DLD1 (cell line): ENCODE results near the gene NANP.
"Not testable (repeated sequence)": the region's sequence is repeated elsewhere in the genome, so short reads cannot be mapped to it uniquely, and the experiment has no call there.

ENCODE experiments used
- in situ Hi-C: cut with HindIII; loops from 2 replicates; pipeline ENCODE4 v1.10.0; 2017; ENCODE audit warnings: low sequenced_read_pairs

The NANP gene

GRCh38 chr20:25623736-25624499 lies at the start of gene NANP:
NANP (minus strand) TSS chr20:25624014; CDS start chr20:25623948, 66 bp downstream.
- in situ Hi-C loops: no loop called here

GRCh38 chr20:25672659-25673235 lies 48.9 kb upstream of the NANP start:
- in situ Hi-C loops: loop anchor here (25.0 kb wide), 1 partner anchor 135 kb away; no protein-coding TSS in a partner anchor

GRCh38 chr20:25669826-25670422 lies 46.1 kb upstream of the NANP start:
- in situ Hi-C loops: loop anchor here (25.0 kb wide), 1 partner anchor 133 kb away; no protein-coding TSS in a partner anchor

GRCh38 chr20:25668446-25668845 lies 44.6 kb upstream of the NANP start:
- in situ Hi-C loops: loop anchor here (25.0 kb wide), 1 partner anchor 131 kb away; no protein-coding TSS in a partner anchor

- in situ Hi-C loops: loop anchor here (25.0 kb wide), 1 partner anchor 123 kb away; no protein-coding TSS in a partner anchor
Measured at GRCh38 chr20:25659999-25660398, 36.2 kb upstream of the NANP start.

- in situ Hi-C loops: loop anchor here (25.0 kb wide), 1 partner anchor 117 kb away; no protein-coding TSS in a partner anchor
Measured at GRCh38 chr20:25654487-25654886, 30.7 kb upstream of the NANP start.

GRCh38 chr20:25652866-25653265 lies 29.1 kb upstream of the NANP start:
- in situ Hi-C loops: loop anchor here (25.0 kb wide), 1 partner anchor 116 kb away; no protein-coding TSS in a partner anchor

GRCh38 chr20:25644814-25645213 lies 21.0 kb upstream of the NANP start:
- in situ Hi-C loops: no loop called here

- in situ Hi-C loops: no loop called here
Measured at GRCh38 chr20:25643716-25644115, 19.9 kb upstream of the NANP start.

- in situ Hi-C loops: no loop called here
Measured at GRCh38 chr20:25637247-25637646, 13.4 kb upstream of the NANP start.

GRCh38 chr20:25632940-25633790 lies 9.4 kb upstream of the NANP start:
- in situ Hi-C loops: no loop called here

GRCh38 chr20:25630615-25631014 lies 6.8 kb upstream of the NANP start:
- in situ Hi-C loops: not testable (repeated sequence)

- in situ Hi-C loops: no loop called here
Measured at GRCh38 chr20:25629816-25630499, 6.1 kb upstream of the NANP start.

- in situ Hi-C loops: no loop called here
Measured at GRCh38 chr20:25626779-25627178, 3.0 kb upstream of the NANP start.

- in situ Hi-C loops: no loop called here
Measured at GRCh38 chr20:25624500-25624939, 706 bp upstream of the NANP start.

GRCh38 chr20:25623225-25623735 lies 534 bp downstream of the NANP start:
- in situ Hi-C loops: no loop called here

- in situ Hi-C loops: no loop called here
Measured at GRCh38 chr20:25622450-25623224, 1.2 kb downstream of the NANP start.

GRCh38 chr20:25622049-25622448 lies 1.8 kb downstream of the NANP start:
- in situ Hi-C loops: no loop called here

GRCh38 chr20:25619514-25619913 lies 4.3 kb downstream of the NANP start:
- in situ Hi-C loops: no loop called here
